Neural progenitor cell (in vitro differentiated cells): ENCODE results near the gene GPC4.

Experiments used
- CTCF ChIP-seq: fragments of 200-600 bp; sonication (generic); IDR thresholded peaks from 2 replicates; pipeline ENCODE4 v1.5.1; 2017; ENCODE audit warnings: antibody characterized with exemption, mild to moderate bottlenecking
- EZH2phosphoT487 ChIP-seq: fragments of 200-600 bp; sonication (generic); IDR thresholded peaks from 2 replicates; pipeline ENCODE4 v1.6.1; 2017; ENCODE audit warnings: antibody characterized with exemption

- TF ChIP-seq CTCF: no peak
- TF ChIP-seq EZH2phosphoT487: no peak
Observed at GRCh38 chrX:133350751-133351150, 64.5 kb downstream of the GPC4 start.
